Measurements from ENCODE around the gene EIF3D.

The EIF3D gene

GRCh38 chr22:36472689-36473088, 56.3 kb downstream of the EIF3D start:
- Histone ChIP-seq H3K9me2 (replicated peaks; ENCODE audit: control insufficient read depth, low read length) (no peaks in the 10 kb centered on the region), H3K4me1 (ENCODE audit: control insufficient read depth, low read length) (no peaks in the 10 kb centered on the region), H4K20me1 (ENCODE audit: control insufficient read depth, insufficient read depth, low read depth, low read length) (no peaks in the 10 kb centered on the region), H3K27ac (ENCODE audit: low read depth, low read length) (no peak overlapping the region), H3K27me3 (ENCODE audit: control insufficient read depth, low read length) (no peaks in the 10 kb centered on the region), H3K4me2 (ENCODE audit: low read length) (no peak overlapping the region), H3K4me3 (ENCODE audit: low read length) (no peak overlapping the region), H3K9me3 (ENCODE audit: control insufficient read depth, insufficient read depth, low read length) (no peaks in the 10 kb centered on the region), H3K36me3 (ENCODE audit: control insufficient read depth, low read length) (peaks cover 72% of the 10 kb centered on the region), H3K79me2 (ENCODE audit: control insufficient read depth, low read length) (no peaks in the 10 kb centered on the region), H3F3A (ENCODE audit: control insufficient read depth, insufficient read depth) (no peaks in the 10 kb centered on the region)
- no peak for TF ChIP-seq EZH2phosphoT487 (IDR thresholded peaks at IDR 0.05; ENCODE audit: borderline replicate concordance, low read length)
- TF ChIP-seq, protein P1, sequence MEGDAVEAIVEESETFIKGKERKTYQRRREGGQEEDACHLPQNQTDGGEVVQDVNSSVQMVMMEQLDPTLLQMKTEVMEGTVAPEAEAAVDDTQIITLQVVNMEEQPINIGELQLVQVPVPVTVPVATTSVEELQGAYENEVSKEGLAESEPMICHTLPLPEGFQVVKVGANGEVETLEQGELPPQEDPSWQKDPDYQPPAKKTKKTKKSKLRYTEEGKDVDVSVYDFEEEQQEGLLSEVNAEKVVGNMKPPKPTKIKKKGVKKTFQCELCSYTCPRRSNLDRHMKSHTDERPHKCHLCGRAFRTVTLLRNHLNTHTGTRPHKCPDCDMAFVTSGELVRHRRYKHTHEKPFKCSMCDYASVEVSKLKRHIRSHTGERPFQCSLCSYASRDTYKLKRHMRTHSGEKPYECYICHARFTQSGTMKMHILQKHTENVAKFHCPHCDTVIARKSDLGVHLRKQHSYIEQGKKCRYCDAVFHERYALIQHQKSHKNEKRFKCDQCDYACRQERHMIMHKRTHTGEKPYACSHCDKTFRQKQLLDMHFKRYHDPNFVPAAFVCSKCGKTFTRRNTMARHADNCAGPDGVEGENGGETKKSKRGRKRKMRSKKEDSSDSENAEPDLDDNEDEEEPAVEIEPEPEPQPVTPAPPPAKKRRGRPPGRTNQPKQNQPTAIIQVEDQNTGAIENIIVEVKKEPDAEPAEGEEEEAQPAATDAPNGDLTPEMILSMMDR (IDR thresholded peaks at IDR 0.05; ENCODE audit: low read depth, low read length, poor library complexity, severe bottlenecking), result no peak

GRCh38 chr22:36471341-36471821, 57.6 kb downstream of the EIF3D start:
- Histone ChIP-seq H3F3A (ENCODE audit: control insufficient read depth, insufficient read depth) (no peaks in the 10 kb centered on the region), H3K9me3 (ENCODE audit: control insufficient read depth, insufficient read depth, low read length) (no peaks in the 10 kb centered on the region), H4K20me1 (ENCODE audit: control insufficient read depth, insufficient read depth, low read depth, low read length) (no peaks in the 10 kb centered on the region), H3K4me3 (ENCODE audit: low read length) (no peak overlapping the region), H3K9me2 (replicated peaks; ENCODE audit: control insufficient read depth, low read length) (no peaks in the 10 kb centered on the region), H3K4me1 (ENCODE audit: control insufficient read depth, low read length) (no peaks in the 10 kb centered on the region), H3K27me3 (ENCODE audit: control insufficient read depth, low read length) (no peaks in the 10 kb centered on the region), H3K27ac (ENCODE audit: low read depth, low read length) (no peak overlapping the region), H3K4me2 (ENCODE audit: low read length) (no peak overlapping the region), H3K79me2 (ENCODE audit: control insufficient read depth, low read length) (no peaks in the 10 kb centered on the region), H3K36me3 (ENCODE audit: control insufficient read depth, low read length) (peaks cover 72% of the 10 kb centered on the region)
- TF ChIP-seq EZH2phosphoT487 (IDR thresholded peaks at IDR 0.05; ENCODE audit: borderline replicate concordance, low read length), result no peak
- TF ChIP-seq, protein P1 (IDR thresholded peaks at IDR 0.05; ENCODE audit: low read depth, low read length, poor library complexity, severe bottlenecking), result no peak

- H3F3A ChIP-seq (ENCODE audit: control insufficient read depth, insufficient read depth), result no peaks in the 10 kb centered on the region
- H3K9me3 ChIP-seq (ENCODE audit: control insufficient read depth, insufficient read depth, low read length), result no peaks in the 10 kb centered on the region
- no peak overlapping the region for H3K4me3 ChIP-seq (ENCODE audit: low read length)
- no peak overlapping the region for H3K27ac ChIP-seq (ENCODE audit: low read depth, low read length)
- no peaks in the 10 kb centered on the region for H3K4me1 ChIP-seq (ENCODE audit: control insufficient read depth, low read length)
- H3K79me2 ChIP-seq (ENCODE audit: control insufficient read depth, low read length), result no peaks in the 10 kb centered on the region
- no peak for TF ChIP-seq EZH2phosphoT487 (IDR thresholded peaks at IDR 0.05; ENCODE audit: borderline replicate concordance, low read length)
- TF ChIP-seq, protein P1 (IDR thresholded peaks at IDR 0.05; ENCODE audit: low read depth, low read length, poor library complexity, severe bottlenecking), result no peak
- peaks cover 69% of the 10 kb centered on the region for H3K36me3 ChIP-seq (ENCODE audit: control insufficient read depth, low read length)
- H3K27me3 ChIP-seq (ENCODE audit: control insufficient read depth, low read length), result no peaks in the 10 kb centered on the region
- no peak overlapping the region for H3K4me2 ChIP-seq (ENCODE audit: low read length)
- H4K20me1 ChIP-seq (ENCODE audit: control insufficient read depth, insufficient read depth, low read depth, low read length), result no peaks in the 10 kb centered on the region
- no peaks in the 10 kb centered on the region for H3K9me2 ChIP-seq (replicated peaks; ENCODE audit: control insufficient read depth, low read length)
Measured at GRCh38 chr22:36470994-36471331, 58.0 kb downstream of the EIF3D start.
